Measurements from ENCODE around the gene STK32B.

GRCh38 chr4:5186271-5187064 lies 135.2 kb downstream of the STK32B start:
- TF ChIP-seq, protein P1, sequence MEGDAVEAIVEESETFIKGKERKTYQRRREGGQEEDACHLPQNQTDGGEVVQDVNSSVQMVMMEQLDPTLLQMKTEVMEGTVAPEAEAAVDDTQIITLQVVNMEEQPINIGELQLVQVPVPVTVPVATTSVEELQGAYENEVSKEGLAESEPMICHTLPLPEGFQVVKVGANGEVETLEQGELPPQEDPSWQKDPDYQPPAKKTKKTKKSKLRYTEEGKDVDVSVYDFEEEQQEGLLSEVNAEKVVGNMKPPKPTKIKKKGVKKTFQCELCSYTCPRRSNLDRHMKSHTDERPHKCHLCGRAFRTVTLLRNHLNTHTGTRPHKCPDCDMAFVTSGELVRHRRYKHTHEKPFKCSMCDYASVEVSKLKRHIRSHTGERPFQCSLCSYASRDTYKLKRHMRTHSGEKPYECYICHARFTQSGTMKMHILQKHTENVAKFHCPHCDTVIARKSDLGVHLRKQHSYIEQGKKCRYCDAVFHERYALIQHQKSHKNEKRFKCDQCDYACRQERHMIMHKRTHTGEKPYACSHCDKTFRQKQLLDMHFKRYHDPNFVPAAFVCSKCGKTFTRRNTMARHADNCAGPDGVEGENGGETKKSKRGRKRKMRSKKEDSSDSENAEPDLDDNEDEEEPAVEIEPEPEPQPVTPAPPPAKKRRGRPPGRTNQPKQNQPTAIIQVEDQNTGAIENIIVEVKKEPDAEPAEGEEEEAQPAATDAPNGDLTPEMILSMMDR (IDR thresholded peaks at IDR 0.05), result no peak
- no peak for TF ChIP-seq POLR2A (IDR thresholded peaks at IDR 0.05)
